Endodermal cell (in vitro differentiated cells): ENCODE results near the gene MMP3. TPM values are rescaled to one million over a fixed set of nuclear protein-coding genes. Genes with fewer than 3 reads are reported as not detected.

Experiments used
- DNase-seq: peaks from one replicate; pipeline ENCODE4 v3.0.0-alpha.2; 2017
- H3K27ac ChIP-seq: 2 replicates; pipeline ENCODE4 v1.5.1; 2013; ENCODE audit warnings: mild to moderate bottlenecking, low read depth, low read length, moderate library complexity
- H3K27me3 ChIP-seq: 2 replicates; pipeline ENCODE4 v1.6.1; 2013; ENCODE audit warnings: mild to moderate bottlenecking, low read length, moderate library complexity; ENCODE audit not compliant: insufficient read depth, control insufficient read depth, poor library complexity, severe bottlenecking
- H3K36me3 ChIP-seq: 2 replicates; pipeline ENCODE4 v1.7.0; 2013; ENCODE audit warnings: mild to moderate bottlenecking, low read length, moderate library complexity; ENCODE audit not compliant: control insufficient read depth, insufficient read depth
- H3K4me1 ChIP-seq: one replicate; pipeline ENCODE4 v1.7.0; 2013; ENCODE audit warnings: low read length; ENCODE audit not compliant: control insufficient read depth, insufficient read depth
- H3K4me3 ChIP-seq: 2 replicates; pipeline ENCODE4 v1.5.1; 2013; ENCODE audit warnings: mild to moderate bottlenecking, low read length, moderate library complexity
- H3K9ac ChIP-seq: 2 replicates; pipeline ENCODE4 v1.6.1; 2013; ENCODE audit warnings: mild to moderate bottlenecking, low read length, moderate library complexity; ENCODE audit not compliant: poor library complexity, severe bottlenecking; ENCODE audit errors: extremely low read depth
- H3K9me3 ChIP-seq: 2 replicates; pipeline ENCODE4 v1.6.1; 2013; ENCODE audit warnings: mild to moderate bottlenecking, low read length, moderate library complexity; ENCODE audit not compliant: control insufficient read depth
- H3K27ac Mint-ChIP-seq: 2 replicates; pipeline ENCODE4 v1.8.0; 2020; ENCODE audit warnings: mixed read lengths
- H3K27me3 Mint-ChIP-seq: 2 replicates; pipeline ENCODE4 v1.8.0; 2021; ENCODE audit warnings: mild to moderate bottlenecking, mixed read lengths; ENCODE audit not compliant: insufficient read depth
- H3K36me3 Mint-ChIP-seq: 2 replicates; pipeline ENCODE4 v1.8.0; 2020; ENCODE audit warnings: low read depth, mixed read lengths
- H3K4me1 Mint-ChIP-seq: 2 replicates; pipeline ENCODE4 v1.8.0; 2020; ENCODE audit warnings: mixed read lengths
- H3K4me3 Mint-ChIP-seq: 2 replicates; pipeline ENCODE4 v1.8.0; 2020; ENCODE audit warnings: mild to moderate bottlenecking, moderate library complexity, mixed read lengths
- H3K9me3 Mint-ChIP-seq: 2 replicates; pipeline ENCODE4 v1.8.0; 2020; ENCODE audit warnings: mild to moderate bottlenecking, mixed read lengths
- CTCF ChIP-seq: fragments of 200-600 bp; sonication (generic); conservative IDR thresholded peaks from 2 replicates; pipeline ENCODE4 v1.5.0; 2021; ENCODE audit warnings: antibody characterized with exemption, mild to moderate bottlenecking
- WGBS, 2 experiments: methylation state at CpG; one replicate each; pipeline versions ENCODE4 v1.1.5 to v1.1.7; 2013; ENCODE audit warnings: missing lambda C conversion rate in 2 of 2, mixed read lengths in 1 of 2; ENCODE audit not compliant: insufficient coverage in 1 of 2, insufficient read length in 1 of 2; 5-methylcytosine and 5-hydroxymethylcytosine counted together
- total RNA-seq, 2 donors: library from RNA; stranded (reverse); fragmentation: NEBNext Ultra II Directional in 1 of 2; extraction: Animal tissue kit (Norgen Biotek cat#: 25700) in 1 of 2; gene quantifications; 2 replicates in 1 of 2; 3 replicates in 1 of 2; pipeline ENCODE4 v1.2.1, GENCODE V29; 2021

Gene MMP3
- total RNA-seq, 2 donors from 2014 or later, result not detected

- WGBS, 2 experiments, result 82 to 89% methylated on average over 5 to 6 of the region's 6 CpGs
- Histone ChIP-seq H3K4me1 (no peaks in the 10 kb centered on the region), H3K9me3 (no peaks in the 10 kb centered on the region), H3K27me3 (no peaks in the 10 kb centered on the region), H3K9ac (no peak overlapping the region), H3K27ac (no peak overlapping the region), H3K4me3 (no peak overlapping the region), H3K36me3 (no peaks in the 10 kb centered on the region)
- DNase-seq, result no peak
- Mint-ChIP-seq H3K4me3 (no peak overlapping the region), H3K27ac (peak overlapping the region; percentile 16), H3K27me3 (no peaks in the 10 kb centered on the region), H3K4me1 (no peaks in the 10 kb centered on the region), H3K9me3 (no peaks in the 10 kb centered on the region), H3K36me3 (no peaks in the 10 kb centered on the region)
- no peak for TF ChIP-seq CTCF
Observed at GRCh38 chr11:102799681-102800340, 43.6 kb downstream of the MMP3 start.

GRCh38 chr11:102798012-102798746 lies 45.2 kb downstream of the MMP3 start, which contains the start of gene MMP1:
Gene MMP1 (minus strand): TSS chr11:102798160. CDS start chr11:102798092, 68 bp downstream.
- 89 to 98% methylated on average over 6 to 7 of the region's 7 CpGs for WGBS, 2 experiments
- no peaks in the 10 kb centered on the region for H3K27me3 Mint-ChIP-seq
- H3K9me3 ChIP-seq, result no peaks in the 10 kb centered on the region
- no peaks in the 10 kb centered on the region for H3K4me1 ChIP-seq
- H3K4me3 ChIP-seq, result no peak within 1 kb of the TSS
- H3K9me3 Mint-ChIP-seq, result no peaks in the 10 kb centered on the region
- H3K36me3 ChIP-seq, result no peaks in the 10 kb centered on the region
- DNase-seq, result no peak
- peaks cover 5% of the 10 kb centered on the region for H3K4me1 Mint-ChIP-seq
- no peaks in the 10 kb centered on the region for H3K27me3 ChIP-seq
- no peak within 1 kb of the TSS for H3K4me3 Mint-ChIP-seq
- no peak within 1 kb of the TSS for H3K27ac Mint-ChIP-seq
- TF ChIP-seq CTCF, result no peak
- H3K36me3 Mint-ChIP-seq, result no peaks in the 10 kb centered on the region
- H3K27ac ChIP-seq, result no peak within 1 kb of the TSS
- no peak within 1 kb of the TSS for H3K9ac ChIP-seq

GRCh38 chr11:102794382-102794781 lies 49.0 kb downstream of the MMP3 start:
- H3K27ac Mint-ChIP-seq, result no peak overlapping the region
- peak; percentile 87 for DNase-seq

More at GRCh38 chr11:102794382-102794781, 49.0 kb downstream of the MMP3 start:
- Histone ChIP-seq H3K27ac (no peak overlapping the region), H3K36me3 (no peaks in the 10 kb centered on the region), H3K9ac (no peak overlapping the region), H3K27me3 (no peaks in the 10 kb centered on the region), H3K4me3 (no peak overlapping the region), H3K4me1 (no peaks in the 10 kb centered on the region), H3K9me3 (no peaks in the 10 kb centered on the region)
- no peak overlapping the region for H3K4me3 Mint-ChIP-seq
- H3K36me3 Mint-ChIP-seq, result no peaks in the 10 kb centered on the region
- H3K4me1 Mint-ChIP-seq, result peaks cover 5% of the 10 kb centered on the region
- no peaks in the 10 kb centered on the region for H3K9me3 Mint-ChIP-seq
- peak; percentile 84 for TF ChIP-seq CTCF
- H3K27me3 Mint-ChIP-seq, result no peaks in the 10 kb centered on the region
